Fibroblast of lung (primary cell): ENCODE data around the gene SET.

Experiments used
- EZH2 ChIP-seq: IDR thresholded peaks from 2 replicates; pipeline ENCODE4 v1.5.1; 2012; ENCODE audit warnings: low read length, control low read depth, mild to moderate bottlenecking; ENCODE audit errors: missing control alignments
- TF ChIP-seq, protein P1 (sequence below), 2 donors: IDR thresholded peaks in 1 of 2; conservative IDR thresholded peaks in 1 of 2; 1 replicate in 1 of 2; 2 replicates in 1 of 2; pipeline ENCODE4 v1.5.1; 2011 to 2012; ENCODE audit warnings: low read length in 2 of 2, control low read depth in 1 of 2, inconsistent platforms in 1 of 2, low read depth in 1 of 2, mild to moderate bottlenecking in 1 of 2

DNA sequence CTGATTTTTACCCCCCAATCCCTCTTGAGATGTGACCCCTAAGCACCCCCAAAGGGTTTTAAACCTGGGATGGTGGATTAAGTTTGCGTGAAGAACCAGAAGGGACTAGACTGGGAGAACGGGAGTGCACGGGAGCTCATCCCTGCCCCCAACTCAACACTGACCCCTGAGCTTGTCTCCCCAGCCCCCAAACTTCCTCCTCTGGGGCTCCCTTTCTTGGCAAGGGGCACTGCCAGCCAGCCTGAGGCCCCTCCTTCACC lies 5.0 kb upstream of the SET start:
- TF ChIP-seq, protein P1, sequence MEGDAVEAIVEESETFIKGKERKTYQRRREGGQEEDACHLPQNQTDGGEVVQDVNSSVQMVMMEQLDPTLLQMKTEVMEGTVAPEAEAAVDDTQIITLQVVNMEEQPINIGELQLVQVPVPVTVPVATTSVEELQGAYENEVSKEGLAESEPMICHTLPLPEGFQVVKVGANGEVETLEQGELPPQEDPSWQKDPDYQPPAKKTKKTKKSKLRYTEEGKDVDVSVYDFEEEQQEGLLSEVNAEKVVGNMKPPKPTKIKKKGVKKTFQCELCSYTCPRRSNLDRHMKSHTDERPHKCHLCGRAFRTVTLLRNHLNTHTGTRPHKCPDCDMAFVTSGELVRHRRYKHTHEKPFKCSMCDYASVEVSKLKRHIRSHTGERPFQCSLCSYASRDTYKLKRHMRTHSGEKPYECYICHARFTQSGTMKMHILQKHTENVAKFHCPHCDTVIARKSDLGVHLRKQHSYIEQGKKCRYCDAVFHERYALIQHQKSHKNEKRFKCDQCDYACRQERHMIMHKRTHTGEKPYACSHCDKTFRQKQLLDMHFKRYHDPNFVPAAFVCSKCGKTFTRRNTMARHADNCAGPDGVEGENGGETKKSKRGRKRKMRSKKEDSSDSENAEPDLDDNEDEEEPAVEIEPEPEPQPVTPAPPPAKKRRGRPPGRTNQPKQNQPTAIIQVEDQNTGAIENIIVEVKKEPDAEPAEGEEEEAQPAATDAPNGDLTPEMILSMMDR (conservative IDR thresholded peaks at IDR 0.05 in 1 of 2, IDR thresholded peaks at IDR 0.05 in 1 of 2; ENCODE audit: low read depth in 1 of 2, low read length in 2 of 2): no peak
- TF ChIP-seq EZH2: no peak
